Measurements from ENCODE around the gene NIPAL3.
A peak's percentile ranks its signal among the peaks of the same experiment; 100 is the strongest.

Gene NIPAL3

GRCh38 chr1:24500448-24501048 is 84.9 kb downstream of the NIPAL3 start:
- no peak for DNase-seq (ENCODE audit: low read depth, low spot score)
- no peak overlapping the region for H3K4me3 ChIP-seq (ENCODE audit: low read depth, low read length)
- no peak for TF ChIP-seq CTCF (IDR thresholded peaks at IDR 0.05; ENCODE audit: insufficient read depth, low read length, missing control alignments)
- POLR2A ChIA-PET, result no interaction called here
- CTCF ChIA-PET, result interaction anchor here (1.3 to 1.8 kb wide), 3 partner anchors 12 to 135 kb away, joined by 3 to 7 read pairs (median 6); no protein-coding TSS in a partner anchor

- DNase-seq (ENCODE audit: low read depth, low spot score), result no peak
- ChIA-PET CTCF (interaction anchor here (0.8 to 5.8 kb wide), 7 partner anchors 13 to 303 kb away, joined by 3 to 31 read pairs (median 4); no protein-coding TSS in a partner anchor), POLR2A (interaction anchor here (0.6 to 1.1 kb wide), 2 partner anchors 84 to 138 kb away, joined by 3 to 5 read pairs; no protein-coding TSS in a partner anchor)
- no peak for TF ChIP-seq CTCF (IDR thresholded peaks at IDR 0.05; ENCODE audit: insufficient read depth, low read length, missing control alignments)
- peak overlapping the region; percentile 71 for H3K4me3 ChIP-seq (ENCODE audit: low read depth, low read length)
Measured at GRCh38 chr1:24501371-24502064, 85.9 kb downstream of the NIPAL3 start.

- DNase-seq (ENCODE audit: low read depth, low spot score), result no peak
- no peak for TF ChIP-seq CTCF (IDR thresholded peaks at IDR 0.05; ENCODE audit: insufficient read depth, low read length, missing control alignments)
- CTCF ChIA-PET, result interaction anchor here (0.8 to 5.8 kb wide), 6 partner anchors 13 to 303 kb away, joined by 3 to 31 read pairs (median 5); no protein-coding TSS in a partner anchor
- POLR2A ChIA-PET, result interaction anchor here (0.6 to 1.1 kb wide), 3 partner anchors 10 to 137 kb away, joined by 3 to 5 read pairs (median 3); no protein-coding TSS in a partner anchor
- peak overlapping the region; percentile 71 for H3K4me3 ChIP-seq (ENCODE audit: low read depth, low read length)
Measured at GRCh38 chr1:24502065-24502708, 86.6 kb downstream of the NIPAL3 start.

GRCh38 chr1:24502709-24503058 is 87.1 kb downstream of the NIPAL3 start, which contains the start of gene RCAN3:
Gene RCAN3, plus strand, starts transcription at chr1:24502836. Its CDS starts 11,537 bp downstream, at chr1:24514373.
- ChIA-PET CTCF (interaction anchor here (1.1 to 5.8 kb wide), 3 partner anchors 13 to 304 kb away, joined by 3 to 31 read pairs (median 4); no protein-coding TSS in a partner anchor), POLR2A (interaction anchor here (0.6 to 1.1 kb wide), 3 partner anchors 11 to 231 kb away, joined by 3 to 5 read pairs (median 3); no protein-coding TSS in a partner anchor)
- TF ChIP-seq CTCF (IDR thresholded peaks at IDR 0.05; ENCODE audit: insufficient read depth, low read length, missing control alignments), result no peak
- no peak for DNase-seq (ENCODE audit: low read depth, low spot score)
- H3K4me3 ChIP-seq (ENCODE audit: low read depth, low read length), result peak within 1 kb of the TSS; percentile 71

GRCh38 chr1:24503059-24503751 is 87.6 kb downstream of the NIPAL3 start:
- no peak for DNase-seq (ENCODE audit: low read depth, low spot score)
- H3K4me3 ChIP-seq (ENCODE audit: low read depth, low read length), result peak overlapping the region; percentile 71
- ChIA-PET CTCF (interaction anchor here (1.1 to 5.8 kb wide), 4 partner anchors 12 to 304 kb away, joined by 3 to 31 read pairs (median 4); no protein-coding TSS in a partner anchor), POLR2A (interaction anchor here (0.6 to 1.1 kb wide), 3 partner anchors 11 to 231 kb away, joined by 3 read pairs; no protein-coding TSS in a partner anchor)
- no peak for TF ChIP-seq CTCF (IDR thresholded peaks at IDR 0.05; ENCODE audit: insufficient read depth, low read length, missing control alignments)
